ENCODE measurements around the gene CLCF1. TPM values are rescaled to one million over a fixed set of nuclear protein-coding genes. Genes with fewer than 3 reads are reported as not detected.

Gene CLCF1
- polyA plus RNA-seq, 1 donor (not counting 4 experiments of a cell fraction or from before 2014, with no cell fraction given), result 2.7 TPM

GRCh38 chr11:67384851-67385366, 11.5 kb upstream of the CLCF1 start:
- no peak for DNase-seq (ENCODE audit: low read depth, low spot score)
- Histone ChIP-seq H2AFZ (ENCODE audit: control insufficient read depth, low read length) (no peak overlapping the region), H3K4me2 (ENCODE audit: control insufficient read depth, extremely low read depth, insufficient read depth, low read depth, low read length) (peak overlapping the region; percentile 23)

GRCh38 chr11:67382276-67383136, 9.1 kb upstream of the CLCF1 start:
- Histone ChIP-seq H3K4me1 (ENCODE audit: control insufficient read depth, extremely low read depth, insufficient read depth, low read length) (peaks cover 37% of the 10 kb centered on the region), H3K4me2 (ENCODE audit: control insufficient read depth, extremely low read depth, insufficient read depth, low read depth, low read length) (no peak overlapping the region), H2AFZ (ENCODE audit: control insufficient read depth, low read length) (no peak overlapping the region)

More at GRCh38 chr11:67384851-67385366, 11.5 kb upstream of the CLCF1 start:
- dilution Hi-C loops (cut with MboI; ENCODE audit: extremely low pct_ligation_motif_present, low sequenced_read_pairs), result no loop called here
- Histone ChIP-seq H3K4me3 (ENCODE audit: control insufficient read depth in 2 of 3, extremely low read depth in 1 of 3, insufficient read depth in 2 of 3, low read depth in 1 of 3, low read length in 3 of 3) (no peak overlapping the region), H3K9ac (ENCODE audit: control insufficient read depth, extremely low read depth, insufficient read depth, low read length) (no peak overlapping the region), H3K27ac (ENCODE audit: control insufficient read depth, insufficient read depth, low read length) (no peak overlapping the region), H3K27me3 (ENCODE audit: control insufficient read depth, extremely low read depth, insufficient read depth, low read length) (no peaks in the 10 kb centered on the region), H3K36me3 (ENCODE audit: control insufficient read depth in 2 of 2, extremely low read depth in 1 of 2, insufficient read depth in 2 of 2, low read length in 2 of 2) (no peaks in the 10 kb centered on the region), H3K4me1 (ENCODE audit: control insufficient read depth, extremely low read depth, insufficient read depth, low read length) (peaks cover 18% of the 10 kb centered on the region), H3K79me2 (ENCODE audit: control insufficient read depth, insufficient read depth, low read length) (no peaks in the 10 kb centered on the region), H3K9me3 (ENCODE audit: control insufficient read depth, low read depth, low read length) (no peaks in the 10 kb centered on the region), H3K9me1 (ENCODE audit: control insufficient read depth, extremely low read depth, insufficient read depth, low read length) (no peaks in the 10 kb centered on the region), H4K20me1 (ENCODE audit: control insufficient read depth, extremely low read depth, insufficient read depth, low read length) (no peaks in the 10 kb centered on the region)
- FAIRE-seq, result no peak
- TF ChIP-seq EZH2 (IDR thresholded peaks at IDR 0.05; ENCODE audit: low read length) (no peak), CTCF (optimal IDR thresholded peaks at IDR 0.05 in 1 of 3, IDR thresholded peaks at IDR 0.05 in 1 of 3, conservative IDR thresholded peaks at IDR 0.05 in 1 of 3; ENCODE audit: extremely low read depth in 1 of 3, insufficient read depth in 2 of 3, low read length in 3 of 3) (no peak)

More at GRCh38 chr11:67382276-67383136, 9.1 kb upstream of the CLCF1 start:
- Histone ChIP-seq H3K27me3 (ENCODE audit: control insufficient read depth, extremely low read depth, insufficient read depth, low read length) (no peaks in the 10 kb centered on the region), H3K4me3 (ENCODE audit: control insufficient read depth in 2 of 3, extremely low read depth in 1 of 3, insufficient read depth in 2 of 3, low read depth in 1 of 3, low read length in 3 of 3) (no peak overlapping the region), H3K9me1 (ENCODE audit: control insufficient read depth, extremely low read depth, insufficient read depth, low read length) (no peaks in the 10 kb centered on the region), H3K9ac (ENCODE audit: control insufficient read depth, extremely low read depth, insufficient read depth, low read length) (no peak overlapping the region), H3K9me3 (ENCODE audit: control insufficient read depth, low read depth, low read length) (no peaks in the 10 kb centered on the region), H3K79me2 (ENCODE audit: control insufficient read depth, insufficient read depth, low read length) (no peaks in the 10 kb centered on the region), H3K27ac (ENCODE audit: control insufficient read depth, insufficient read depth, low read length) (no peak overlapping the region), H3K36me3 (ENCODE audit: control insufficient read depth in 2 of 2, extremely low read depth in 1 of 2, insufficient read depth in 2 of 2, low read length in 2 of 2) (no peaks in the 10 kb centered on the region), H4K20me1 (ENCODE audit: control insufficient read depth, extremely low read depth, insufficient read depth, low read length) (no peaks in the 10 kb centered on the region)
- dilution Hi-C loops (cut with MboI; ENCODE audit: extremely low pct_ligation_motif_present, low sequenced_read_pairs), result no loop called here
- TF ChIP-seq EZH2 (IDR thresholded peaks at IDR 0.05; ENCODE audit: low read length) (no peak), CTCF (optimal IDR thresholded peaks at IDR 0.05 in 1 of 3, IDR thresholded peaks at IDR 0.05 in 1 of 3, conservative IDR thresholded peaks at IDR 0.05 in 1 of 3; ENCODE audit: extremely low read depth in 1 of 3, insufficient read depth in 2 of 3, low read length in 3 of 3) (peak; percentile 98 to 99 (median 99))
- no peak for DNase-seq (ENCODE audit: low read depth, low spot score)
- FAIRE-seq, result peak; percentile 58

All from keratinocyte (primary cell).